K562 (cell line): ENCODE measurements around the gene SERPIND1. TPM values are rescaled to one million over a fixed set of nuclear protein-coding genes. Genes with fewer than 3 reads are reported as not detected.

Experiments used
- ASH1L ChIP-seq: fragments of 450-650 bp; IDR thresholded peaks from 2 replicates; pipeline ENCODE4 v1.6.1; 2018; ENCODE audit warnings: borderline replicate concordance, mild to moderate bottlenecking, low read depth; ENCODE audit not compliant: partially characterized antibody
- DMBX1 ChIP-seq: fragments of 250-450 bp; sonication (Bioruptor Pico); IDR thresholded peaks from 2 replicates; pipeline ENCODE4 v1.8.0; 2022; ENCODE audit warnings: inconsistent platforms, mild to moderate bottlenecking, moderate library complexity, borderline replicate concordance
- HCFC1 ChIP-seq: IDR thresholded peaks from 2 replicates; pipeline ENCODE4 v1.6.1; 2012; ENCODE audit warnings: low read depth, low read length, improper control_type of control experiment
- LARP7 ChIP-seq: fragments of 450-650 bp; IDR thresholded peaks from 2 replicates; pipeline ENCODE4 v1.6.1; 2016
- RBM14 ChIP-seq: fragments of 200-400 bp; formaldehyde crosslinking; IDR thresholded peaks from 2 replicates; pipeline ENCODE4 v1.6.1; 2018; ENCODE audit warnings: low read depth, mild to moderate bottlenecking, low read length, moderate library complexity, borderline replicate concordance; ENCODE audit not compliant: insufficient read depth
- TAF15 ChIP-seq: fragments of 200-400 bp; formaldehyde crosslinking; IDR thresholded peaks from 2 replicates; pipeline ENCODE4 v1.6.1; 2017; ENCODE audit warnings: mild to moderate bottlenecking, low read depth, low read length, moderate library complexity
- TCF7L2 ChIP-seq: fragments of 150-350 bp; IDR thresholded peaks from 2 replicates; pipeline ENCODE4 v1.6.1; 2016; ENCODE audit warnings: low read depth, mild to moderate bottlenecking, low read length, moderate library complexity
- ZNF12 ChIP-seq: sonication (generic); formaldehyde crosslinking; IDR thresholded peaks from 2 replicates; pipeline ENCODE4 v1.4.0; 2020; ENCODE audit warnings: mild to moderate bottlenecking, missing genetic modification reagents
- ZNF175 ChIP-seq: fragments of 200-800 bp; sonication (Bioruptor generic); IDR thresholded peaks from 2 replicates; pipeline ENCODE4 v1.6.1; 2016; ENCODE audit warnings: low read depth, mild to moderate bottlenecking, missing genetic modification characterization, missing compliant biosample characterization
- ZNF197 ChIP-seq: fragments of 200-800 bp; sonication (Bioruptor generic); IDR thresholded peaks from 2 replicates; pipeline ENCODE4 v1.6.1; 2016; ENCODE audit warnings: low read depth, missing genetic modification characterization, missing compliant biosample characterization
- polyA plus RNA-seq, 8 experiments: library from polyadenylated mRNA; depleted of rRNA in 4 of 8; stranded (reverse) in 5 of 8; unstranded in 3 of 8; fragments of >200 nt; fragmentation: Nextera tagmentation in 2 of 8; fragmentation: Illumina TruSeq in 1 of 8; extraction: Ambion mirVana in 2 of 8; extraction: Trizol in 1 of 8; gene quantifications; 2 replicates each; pipeline versions ENCODE4 v1.2.1 to v1.2.3, GENCODE V29; 2011 to 2014; ENCODE audit warnings: inconsistent platforms in 1 of 8, missing spikeins in 1 of 8
- total RNA-seq, 7 experiments: library from RNA; depleted of rRNA in 6 of 7; stranded (reverse); fragments of >200 nt in 6 of 7; fragmentation: Illumina TruSeq in 2 of 7; extraction: Trizol in 2 of 7; gene quantifications; 2 replicates each; pipeline versions ENCODE4 v1.2.1 to v1.2.3, GENCODE V29; 2011 to 2021; ENCODE audit warnings: low replicate concordance in 1 of 7
- TF ChIP-seq, protein P1 (sequence below), 2 experiments: fragments of 450-650 bp in 1 of 2; sonication (generic) in 1 of 2; formaldehyde crosslinking in 1 of 2; IDR thresholded peaks; 2 replicates each; pipeline versions ENCODE4 v1.7.1 to v1.9.0; 2016 to 2022; ENCODE audit warnings: inconsistent platforms in 1 of 2, mild to moderate bottlenecking in 1 of 2, missing genetic modification reagents in 1 of 2
- TF ChIP-seq, protein P2 (sequence below): IDR thresholded peaks from 2 replicates; pipeline ENCODE4 v1.6.1; 2012; ENCODE audit warnings: low read depth, low read length, improper control_type of control experiment, borderline replicate concordance
- TF ChIP-seq, protein P3 (sequence below), 2 experiments: fragments of 450-650 bp in 1 of 2; sonication (generic) in 1 of 2; formaldehyde crosslinking in 1 of 2; IDR thresholded peaks in 1 of 2; conservative IDR thresholded peaks in 1 of 2; 2 replicates each; pipeline versions ENCODE4 v1.6.1 to v1.8.1; 2016 to 2023; ENCODE audit warnings: mild to moderate bottlenecking in 2 of 2, moderate library complexity in 2 of 2, inconsistent platforms in 1 of 2, missing genetic modification reagents in 1 of 2
- TF ChIP-seq, protein P4 (sequence below): fragments of 250-450 bp; sonication (Bioruptor Pico); IDR thresholded peaks from 2 replicates; pipeline ENCODE4 v1.4.0; 2020

Gene SERPIND1
- total and polyA plus RNA-seq, 9 of the 15 experiments (the other 6 are each of a cell fraction or from before 2014, with no cell fraction given) = 0.04 to 0.11 (median 0.09) TPM; not detected in 6

DNA sequence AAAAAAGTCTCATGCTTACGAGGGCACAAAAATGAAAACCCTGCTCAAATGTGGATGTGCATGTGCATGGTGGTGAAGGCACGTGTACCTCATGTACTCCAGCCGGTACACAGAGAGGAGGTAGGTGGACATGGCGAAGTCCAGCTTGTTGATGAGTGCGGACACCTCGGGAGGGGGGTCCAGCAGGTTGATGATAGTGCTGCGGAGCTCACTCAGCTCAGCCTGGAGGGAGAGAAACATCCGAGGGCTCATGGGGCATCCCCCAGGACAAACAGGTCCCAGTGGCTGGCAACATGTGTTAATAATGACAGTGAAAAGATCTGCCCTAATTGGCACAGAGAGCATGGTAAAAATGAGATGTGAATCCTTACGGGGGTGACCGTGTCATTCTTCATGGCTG is 9.2 kb upstream of the SERPIND1 start (continued):
- TF ChIP-seq, protein P1, sequence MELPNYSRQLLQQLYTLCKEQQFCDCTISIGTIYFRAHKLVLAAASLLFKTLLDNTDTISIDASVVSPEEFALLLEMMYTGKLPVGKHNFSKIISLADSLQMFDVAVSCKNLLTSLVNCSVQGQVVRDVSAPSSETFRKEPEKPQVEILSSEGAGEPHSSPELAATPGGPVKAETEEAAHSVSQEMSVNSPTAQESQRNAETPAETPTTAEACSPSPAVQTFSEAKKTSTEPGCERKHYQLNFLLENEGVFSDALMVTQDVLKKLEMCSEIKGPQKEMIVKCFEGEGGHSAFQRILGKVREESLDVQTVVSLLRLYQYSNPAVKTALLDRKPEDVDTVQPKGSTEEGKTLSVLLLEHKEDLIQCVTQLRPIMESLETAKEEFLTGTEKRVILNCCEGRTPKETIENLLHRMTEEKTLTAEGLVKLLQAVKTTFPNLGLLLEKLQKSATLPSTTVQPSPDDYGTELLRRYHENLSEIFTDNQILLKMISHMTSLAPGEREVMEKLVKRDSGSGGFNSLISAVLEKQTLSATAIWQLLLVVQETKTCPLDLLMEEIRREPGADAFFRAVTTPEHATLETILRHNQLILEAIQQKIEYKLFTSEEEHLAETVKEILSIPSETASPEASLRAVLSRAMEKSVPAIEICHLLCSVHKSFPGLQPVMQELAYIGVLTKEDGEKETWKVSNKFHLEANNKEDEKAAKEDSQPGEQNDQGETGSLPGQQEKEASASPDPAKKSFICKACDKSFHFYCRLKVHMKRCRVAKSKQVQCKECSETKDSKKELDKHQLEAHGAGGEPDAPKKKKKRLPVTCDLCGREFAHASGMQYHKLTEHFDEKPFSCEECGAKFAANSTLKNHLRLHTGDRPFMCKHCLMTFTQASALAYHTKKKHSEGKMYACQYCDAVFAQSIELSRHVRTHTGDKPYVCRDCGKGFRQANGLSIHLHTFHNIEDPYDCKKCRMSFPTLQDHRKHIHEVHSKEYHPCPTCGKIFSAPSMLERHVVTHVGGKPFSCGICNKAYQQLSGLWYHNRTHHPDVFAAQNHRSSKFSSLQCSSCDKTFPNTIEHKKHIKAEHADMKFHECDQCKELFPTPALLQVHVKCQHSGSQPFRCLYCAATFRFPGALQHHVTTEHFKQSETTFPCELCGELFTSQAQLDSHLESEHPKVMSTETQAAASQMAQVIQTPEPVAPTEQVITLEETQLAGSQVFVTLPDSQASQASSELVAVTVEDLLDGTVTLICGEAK (IDR thresholded peaks at IDR 0.05) = no peak
- TF ChIP-seq, protein P1 (CRISPR knock-in tag; IDR thresholded peaks at IDR 0.05) = no peak
- TF ChIP-seq TAF15 (no peak), ZNF197 (CRISPR knock-in tag) (no peak), ZNF12 (CRISPR knock-in tag) (no peak; the same call in 1 of the 2 replicates), ASH1L (no peak), ZNF175 (CRISPR knock-in tag) (no peak), DMBX1 (CRISPR knock-in tag) (no peak), TCF7L2 (no peak), LARP7 (no peak), HCFC1 (no peak), RBM14 (no peak)
- TF ChIP-seq, protein P2, sequence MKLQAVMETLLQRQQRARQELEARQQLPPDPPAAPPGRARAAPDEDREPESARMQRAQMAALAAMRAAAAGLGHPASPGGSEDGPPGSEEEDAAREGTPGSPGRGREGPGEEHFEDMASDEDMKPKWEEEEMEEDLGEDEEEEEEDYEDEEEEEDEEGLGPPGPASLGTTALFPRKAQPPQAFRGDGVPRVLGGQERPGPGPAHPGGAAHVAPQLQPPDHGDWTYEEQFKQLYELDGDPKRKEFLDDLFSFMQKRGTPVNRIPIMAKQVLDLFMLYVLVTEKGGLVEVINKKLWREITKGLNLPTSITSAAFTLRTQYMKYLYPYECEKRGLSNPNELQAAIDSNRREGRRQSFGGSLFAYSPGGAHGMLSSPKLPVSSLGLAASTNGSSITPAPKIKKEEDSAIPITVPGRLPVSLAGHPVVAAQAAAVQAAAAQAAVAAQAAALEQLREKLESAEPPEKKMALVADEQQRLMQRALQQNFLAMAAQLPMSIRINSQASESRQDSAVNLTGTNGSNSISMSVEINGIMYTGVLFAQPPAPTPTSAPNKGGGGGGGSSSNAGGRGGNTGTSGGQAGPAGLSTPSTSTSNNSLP = no peak
- TF ChIP-seq, protein P3, sequence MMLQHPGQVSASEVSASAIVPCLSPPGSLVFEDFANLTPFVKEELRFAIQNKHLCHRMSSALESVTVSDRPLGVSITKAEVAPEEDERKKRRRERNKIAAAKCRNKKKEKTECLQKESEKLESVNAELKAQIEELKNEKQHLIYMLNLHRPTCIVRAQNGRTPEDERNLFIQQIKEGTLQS (IDR thresholded peaks at IDR 0.05) = no peak
- TF ChIP-seq, protein P3 (CRISPR knock-in tag; conservative IDR thresholded peaks at IDR 0.05) = no peak
- TF ChIP-seq, protein P4, sequence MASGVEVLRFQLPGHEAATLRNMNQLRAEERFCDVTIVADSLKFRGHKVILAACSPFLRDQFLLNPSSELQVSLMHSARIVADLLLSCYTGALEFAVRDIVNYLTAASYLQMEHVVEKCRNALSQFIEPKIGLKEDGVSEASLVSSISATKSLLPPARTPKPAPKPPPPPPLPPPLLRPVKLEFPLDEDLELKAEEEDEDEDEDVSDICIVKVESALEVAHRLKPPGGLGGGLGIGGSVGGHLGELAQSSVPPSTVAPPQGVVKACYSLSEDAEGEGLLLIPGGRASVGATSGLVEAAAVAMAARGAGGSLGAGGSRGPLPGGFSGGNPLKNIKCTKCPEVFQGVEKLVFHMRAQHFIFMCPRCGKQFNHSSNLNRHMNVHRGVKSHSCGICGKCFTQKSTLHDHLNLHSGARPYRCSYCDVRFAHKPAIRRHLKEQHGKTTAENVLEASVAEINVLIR (CRISPR knock-in tag) = no peak
